Brain microvascular endothelial cell (primary cell): Measurements from ENCODE around the gene PHOSPHO2.

ENCODE experiments used
- DNase-seq: peaks from one replicate; pipeline ENCODE4 v3.0.0-alpha.2; 2020
- H3K27ac ChIP-seq: fragments of 250-450 bp; sonication (Bioruptor Pico); 2 replicates; pipeline ENCODE4 v1.5.1; 2020; ENCODE audit warnings: mild to moderate bottlenecking, moderate library complexity
- H3K27me3 ChIP-seq: fragments of 250-450 bp; sonication (Bioruptor Pico); replicated peaks from 2 replicates; pipeline ENCODE4 v1.5.1; 2020; ENCODE audit warnings: mild to moderate bottlenecking
- H3K36me3 ChIP-seq: fragments of 250-450 bp; sonication (Bioruptor Pico); replicated peaks from 2 replicates; pipeline ENCODE4 v1.5.1; 2020; ENCODE audit warnings: mild to moderate bottlenecking
- H3K4me3 ChIP-seq: 2 replicates; pipeline ENCODE4 v1.5.1; 2011; ENCODE audit warnings: low read depth, mild to moderate bottlenecking, control low read depth, low read length, moderate library complexity
- in situ Hi-C: cut with HindIII; loops from 2 replicates; pipeline ENCODE4 v1.10.0; 2017; ENCODE audit warnings: low sequenced_read_pairs, low pct_ligation_motif_present
- TF ChIP-seq, protein P1 (sequence below): IDR thresholded peaks from 2 replicates; pipeline ENCODE4 v1.5.1; 2011; ENCODE audit warnings: low read depth, mild to moderate bottlenecking, moderate library complexity, low read length, control low read depth, inconsistent platforms; ENCODE audit errors: missing control alignments

Gene PHOSPHO2

DNA sequence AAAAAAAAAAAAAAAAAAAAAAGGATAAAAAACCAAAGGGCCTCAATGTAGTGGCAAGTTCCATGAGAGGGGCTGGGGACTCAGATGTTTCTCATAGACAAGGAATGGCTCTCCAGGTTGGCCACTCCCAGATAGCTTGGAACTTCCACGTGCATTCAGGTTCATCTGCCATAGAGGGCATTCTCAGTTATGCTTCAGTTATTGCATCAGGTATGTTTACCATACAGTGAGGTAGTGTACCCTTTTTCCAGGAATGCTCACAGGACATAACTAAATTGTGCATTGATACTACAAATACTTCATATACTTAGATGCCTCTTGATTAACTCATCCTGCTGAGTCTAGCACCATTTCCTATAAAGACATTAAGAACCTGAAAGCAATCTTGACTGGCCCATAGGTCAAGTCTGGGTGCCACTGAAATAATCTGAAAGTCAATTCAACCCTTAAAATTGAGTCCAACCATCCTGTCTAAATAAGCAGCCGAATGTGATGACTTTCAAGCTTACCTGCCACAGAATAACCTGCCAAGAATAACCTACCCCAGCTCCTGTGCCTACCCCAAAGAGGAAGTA, 24.7 kb downstream of the PHOSPHO2 start:
- TF ChIP-seq, protein P1, sequence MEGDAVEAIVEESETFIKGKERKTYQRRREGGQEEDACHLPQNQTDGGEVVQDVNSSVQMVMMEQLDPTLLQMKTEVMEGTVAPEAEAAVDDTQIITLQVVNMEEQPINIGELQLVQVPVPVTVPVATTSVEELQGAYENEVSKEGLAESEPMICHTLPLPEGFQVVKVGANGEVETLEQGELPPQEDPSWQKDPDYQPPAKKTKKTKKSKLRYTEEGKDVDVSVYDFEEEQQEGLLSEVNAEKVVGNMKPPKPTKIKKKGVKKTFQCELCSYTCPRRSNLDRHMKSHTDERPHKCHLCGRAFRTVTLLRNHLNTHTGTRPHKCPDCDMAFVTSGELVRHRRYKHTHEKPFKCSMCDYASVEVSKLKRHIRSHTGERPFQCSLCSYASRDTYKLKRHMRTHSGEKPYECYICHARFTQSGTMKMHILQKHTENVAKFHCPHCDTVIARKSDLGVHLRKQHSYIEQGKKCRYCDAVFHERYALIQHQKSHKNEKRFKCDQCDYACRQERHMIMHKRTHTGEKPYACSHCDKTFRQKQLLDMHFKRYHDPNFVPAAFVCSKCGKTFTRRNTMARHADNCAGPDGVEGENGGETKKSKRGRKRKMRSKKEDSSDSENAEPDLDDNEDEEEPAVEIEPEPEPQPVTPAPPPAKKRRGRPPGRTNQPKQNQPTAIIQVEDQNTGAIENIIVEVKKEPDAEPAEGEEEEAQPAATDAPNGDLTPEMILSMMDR = no peak
- no peak for DNase-seq
- Histone ChIP-seq H3K4me3 (no peak overlapping the region), H3K27ac (no peak overlapping the region), H3K36me3 (no peaks in the 10 kb centered on the region), H3K27me3 (no peaks in the 10 kb centered on the region)
- in situ Hi-C loops = no loop called here

DNA sequence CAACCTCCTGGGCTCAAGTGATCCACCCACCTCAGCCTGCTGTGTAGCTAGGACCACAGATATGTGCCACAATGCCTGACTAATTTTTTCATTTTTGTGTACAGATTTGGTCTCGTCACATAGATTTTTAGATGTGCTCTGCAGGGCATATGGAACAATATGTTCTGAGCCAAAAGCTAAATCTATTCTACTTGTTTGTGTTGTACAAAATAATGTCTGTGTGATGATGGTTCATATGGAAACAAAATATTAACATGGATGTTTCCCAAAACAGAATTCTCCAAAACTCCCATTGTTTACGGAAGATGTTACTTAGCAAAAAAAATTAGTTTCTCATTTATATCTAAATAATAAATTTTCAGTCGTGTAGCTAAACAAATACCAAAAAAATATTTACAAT, 26.7 kb downstream of the PHOSPHO2 start:
- TF ChIP-seq, protein P1 = no peak
- H3K4me3 ChIP-seq = no peak overlapping the region
- DNase-seq = no peak
- no peaks in the 10 kb centered on the region for H3K36me3 ChIP-seq
- no peaks in the 10 kb centered on the region for H3K27me3 ChIP-seq
- H3K27ac ChIP-seq = no peak overlapping the region
- in situ Hi-C loops = no loop called here

DNA sequence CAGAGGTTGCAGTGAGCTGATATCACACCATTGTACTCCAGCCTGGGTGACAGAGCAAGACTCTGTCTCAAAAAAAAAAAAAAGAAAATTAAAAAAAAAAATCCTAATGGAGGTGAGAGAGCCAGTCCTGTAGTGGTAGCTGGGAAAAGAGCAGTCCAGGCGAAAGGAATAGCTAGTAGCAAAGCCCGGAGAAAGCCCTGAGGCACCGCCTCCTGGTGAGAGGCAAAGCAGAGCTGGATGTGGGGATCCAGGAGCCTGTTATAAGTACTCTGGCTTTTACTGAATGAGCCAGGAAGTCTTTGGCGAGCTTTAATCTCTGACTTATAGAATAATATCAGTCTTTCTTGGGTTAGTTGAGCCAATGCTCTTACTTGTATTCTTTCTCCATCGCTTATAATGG, 32.8 kb downstream of the PHOSPHO2 start:
- H3K4me3 ChIP-seq = no peak overlapping the region
- no peak overlapping the region for H3K27ac ChIP-seq
- TF ChIP-seq, protein P1 = no peak
- no peaks in the 10 kb centered on the region for H3K36me3 ChIP-seq
- DNase-seq = no peak
- in situ Hi-C loops = no loop called here
- H3K27me3 ChIP-seq = no peaks in the 10 kb centered on the region

DNA sequence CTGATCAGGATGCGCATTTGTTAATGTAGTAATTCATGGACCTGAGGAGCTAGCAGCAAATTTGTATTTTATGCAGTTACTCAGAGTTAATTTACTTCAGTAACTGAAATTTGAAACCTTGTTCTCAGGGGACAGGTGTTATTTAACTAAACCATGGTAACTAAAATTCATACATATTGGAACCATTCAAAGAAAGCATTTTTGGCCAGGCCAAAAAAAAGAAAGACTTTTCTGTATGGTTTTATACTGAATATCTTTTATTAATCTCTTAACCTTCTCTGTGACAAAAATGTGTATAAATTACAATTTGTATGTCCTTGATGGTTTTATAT, 35.0 kb downstream of the PHOSPHO2 start:
- TF ChIP-seq, protein P1 = no peak
- DNase-seq = no peak
- in situ Hi-C loops = no loop called here
- Histone ChIP-seq H3K4me3 (no peak overlapping the region), H3K27ac (no peak overlapping the region), H3K36me3 (no peaks in the 10 kb centered on the region), H3K27me3 (no peaks in the 10 kb centered on the region)

DNA sequence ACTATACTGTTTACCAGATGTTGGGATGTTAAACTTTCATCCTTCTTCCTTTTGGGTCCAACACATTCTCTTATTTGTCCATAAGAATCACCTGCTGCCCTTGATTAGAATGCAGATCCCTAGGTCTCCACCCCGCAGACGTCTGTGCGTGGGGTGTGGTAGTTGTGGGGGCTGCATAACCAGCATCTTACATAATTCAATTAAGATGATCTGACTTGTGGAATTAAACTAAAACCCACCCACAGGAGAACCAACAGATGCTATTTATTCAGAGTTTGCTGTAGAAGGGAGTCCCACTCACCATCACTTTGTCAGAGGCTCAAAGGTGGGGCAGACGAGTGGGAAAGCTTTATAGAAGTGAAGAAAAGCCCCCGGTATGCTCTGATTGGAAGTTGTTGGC, 37.8 kb downstream of the PHOSPHO2 start:
- no peaks in the 10 kb centered on the region for H3K36me3 ChIP-seq
- no peak overlapping the region for H3K4me3 ChIP-seq
- TF ChIP-seq, protein P1 = no peak
- H3K27ac ChIP-seq = no peak overlapping the region
- no peaks in the 10 kb centered on the region for H3K27me3 ChIP-seq
- no peak for DNase-seq
- in situ Hi-C loops = no loop called here

DNA sequence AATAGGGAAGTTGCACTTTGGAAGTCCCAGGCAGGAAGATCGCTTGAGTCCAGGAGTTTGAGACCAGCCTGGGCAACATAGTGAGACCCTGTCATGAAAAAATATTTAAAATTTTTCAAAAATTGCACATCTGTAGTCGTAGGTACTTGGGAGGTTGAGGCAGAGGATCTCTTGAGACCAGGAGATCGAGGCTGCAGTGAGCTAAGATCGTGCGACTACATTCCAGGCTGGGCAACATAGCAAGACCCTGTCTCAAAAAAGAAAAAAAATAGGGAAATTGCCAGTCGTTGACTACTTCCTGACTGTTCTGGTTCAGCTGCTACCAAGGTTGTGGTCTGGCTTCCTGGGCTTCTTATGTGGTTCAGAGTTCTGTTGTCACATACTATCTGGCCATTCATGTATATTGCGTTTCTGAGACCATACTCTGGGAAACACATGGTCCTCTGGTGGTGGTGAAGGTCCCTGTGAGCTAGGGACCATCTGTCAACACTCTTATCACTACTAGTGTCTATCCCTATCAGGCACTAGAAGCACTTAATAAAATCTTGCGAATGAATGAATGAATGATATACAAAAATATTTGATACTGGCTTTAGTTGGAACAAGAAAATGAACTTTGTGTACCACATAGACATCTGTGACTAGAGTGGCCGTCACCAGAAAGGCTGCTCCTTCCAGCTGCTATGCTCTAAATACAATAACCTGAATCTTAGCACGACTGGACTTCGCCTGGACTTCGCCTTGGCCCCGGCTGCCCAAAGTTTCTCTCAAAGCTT, 38.5 kb downstream of the PHOSPHO2 start:
- Histone ChIP-seq H3K27me3 (no peaks in the 10 kb centered on the region), H3K4me3 (peak overlapping the region; percentile 67), H3K27ac (no peak overlapping the region), H3K36me3 (no peaks in the 10 kb centered on the region)
- in situ Hi-C loops = no loop called here
- no peak for DNase-seq
- TF ChIP-seq, protein P1 = no peak
